HG02943 (cell line): ENCODE results near the gene CALHM1.
"Not testable (repeated sequence)": the region's sequence is repeated elsewhere in the genome, so short reads cannot be mapped to it uniquely, and the experiment has no call there.

Experiments used
- ATAC-seq: cut with Tn5 transposase; IDR thresholded peaks from one replicate; pipeline ENCODE4 v1.9.1; 2021; ENCODE audit warnings: mild to moderate bottlenecking, low read depth, moderate library complexity; ENCODE audit not compliant: unreplicated experiment

CALHM1 gene

GRCh38 chr10:103487410-103487708 is 28.7 kb upstream of the CALHM1 start:
- ATAC-seq: no peak

- ATAC-seq: not testable (repeated sequence)
Measured at GRCh38 chr10:103486635-103487409, 28.1 kb upstream of the CALHM1 start.

- ATAC-seq: no peak
Measured at GRCh38 chr10:103481974-103482531, 23.4 kb upstream of the CALHM1 start.

- ATAC-seq: no peak
Measured at GRCh38 chr10:103480521-103480920, 21.8 kb upstream of the CALHM1 start.

GRCh38 chr10:103479135-103479534 is 20.4 kb upstream of the CALHM1 start, which contains the start of gene CALHM3:
TSS of gene CALHM3 (minus strand) at chr10:103479240. CDS start at chr10:103479032, 208 bp downstream.
- ATAC-seq: no peak

- ATAC-seq: no peak
Measured at GRCh38 chr10:103478671-103479070, 20.0 kb upstream of the CALHM1 start.

- no peak for ATAC-seq
Measured at GRCh38 chr10:103476046-103476768, 17.5 kb upstream of the CALHM1 start.

GRCh38 chr10:103475437-103475836 is 16.7 kb upstream of the CALHM1 start:
- ATAC-seq: no peak

GRCh38 chr10:103474077-103474476 is 15.4 kb upstream of the CALHM1 start:
- no peak for ATAC-seq

- ATAC-seq: no peak
Measured at GRCh38 chr10:103473261-103473671, 14.6 kb upstream of the CALHM1 start.

- ATAC-seq: no peak
Measured at GRCh38 chr10:103472005-103472404, 13.3 kb upstream of the CALHM1 start.

GRCh38 chr10:103470761-103471653 is 12.3 kb upstream of the CALHM1 start:
- ATAC-seq: peak; percentile 71

- ATAC-seq: no peak
Measured at GRCh38 chr10:103469201-103469600, 10.5 kb upstream of the CALHM1 start.

- ATAC-seq: no peak
Measured at GRCh38 chr10:103467406-103467805, 8.7 kb upstream of the CALHM1 start.

GRCh38 chr10:103466734-103467133 is 8.0 kb upstream of the CALHM1 start:
- no peak for ATAC-seq

GRCh38 chr10:103465411-103466179 is 6.9 kb upstream of the CALHM1 start:
- ATAC-seq: no peak

- ATAC-seq: no peak
Measured at GRCh38 chr10:103463499-103463898, 4.8 kb upstream of the CALHM1 start.

GRCh38 chr10:103459615-103460014 is 915 bp upstream of the CALHM1 start:
- no peak for ATAC-seq

- ATAC-seq: no peak
Measured at GRCh38 chr10:103457896-103458583, 660 bp downstream of the CALHM1 start.
